Liver (tissue), 9 donors: Measurements from ENCODE around the gene PRMT6. TPM values are rescaled to one million over a fixed set of nuclear protein-coding genes. Genes with fewer than 3 reads are reported as not detected.
"Not testable (repeated sequence)": the region's sequence is repeated elsewhere in the genome, so short reads cannot be mapped to it uniquely, and the experiment has no call there.

Source experiments
- DNase-seq: peaks from one replicate; pipeline ENCODE4 v3.0.0-alpha.2; 2017; ENCODE audit warnings: low spot score
- H3K27ac ChIP-seq, 2 donors: one replicate each; pipeline ENCODE4 v1.7.0; 2013; ENCODE audit warnings: inconsistent platforms in 2 of 2, low read length in 2 of 2, control low read depth in 1 of 2, low read depth in 1 of 2, mild to moderate bottlenecking in 1 of 2
- H3K27me3 ChIP-seq, 4 donors: one replicate each; pipeline versions ENCODE4 v1.6.1 to v1.7.0; 2013; ENCODE audit warnings: low read length in 3 of 4, inconsistent platforms in 1 of 4, mild to moderate bottlenecking in 1 of 4, moderate library complexity in 1 of 4; ENCODE audit not compliant: control insufficient read depth in 4 of 4, insufficient read depth in 4 of 4
- H3K36me3 ChIP-seq, 4 donors: one replicate each; pipeline versions ENCODE4 v1.6.1 to v1.7.0; 2013; ENCODE audit warnings: low read length in 3 of 4, mild to moderate bottlenecking in 3 of 4, low read depth in 1 of 4, moderate library complexity in 1 of 4; ENCODE audit not compliant: control insufficient read depth in 4 of 4, insufficient read depth in 3 of 4
- H3K4me1 ChIP-seq, 4 donors: one replicate each; pipeline versions ENCODE4 v1.6.1 to v1.7.0; 2013; ENCODE audit warnings: low read length in 3 of 4, mild to moderate bottlenecking in 3 of 4, moderate library complexity in 1 of 4; ENCODE audit not compliant: control insufficient read depth in 4 of 4, insufficient read depth in 4 of 4
- H3K4me3 ChIP-seq, 3 donors: one replicate each; pipeline versions ENCODE4 v1.6.1 to v1.7.0; 2013; ENCODE audit warnings: low read length in 3 of 3, control low read depth in 1 of 3, low read depth in 1 of 3, mild to moderate bottlenecking in 1 of 3
- H3K9ac ChIP-seq, 2 donors: one replicate each; pipeline ENCODE4 v1.7.0; 2013; ENCODE audit warnings: low read length in 2 of 2, mild to moderate bottlenecking in 2 of 2, moderate library complexity in 2 of 2, control low read depth in 1 of 2, low read depth in 1 of 2
- H3K9me3 ChIP-seq, 4 donors: one replicate each; pipeline versions ENCODE4 v1.6.1 to v1.7.0; 2013; ENCODE audit warnings: low read length in 3 of 4; ENCODE audit not compliant: control insufficient read depth in 4 of 4
- FOXA2 ChIP-seq: IDR thresholded peaks from 2 replicates; pipeline ENCODE4 v1.6.1; 2016; ENCODE audit warnings: antibody characterized with exemption
- NR2F2 ChIP-seq: IDR thresholded peaks from 2 replicates; pipeline ENCODE4 v1.6.1; 2016; ENCODE audit warnings: antibody characterized with exemption
- SP1 ChIP-seq: IDR thresholded peaks from 2 replicates; pipeline ENCODE4 v1.6.1; 2018; ENCODE audit warnings: antibody characterized with exemption, mild to moderate bottlenecking
- TAF1 ChIP-seq: conservative IDR thresholded peaks from 2 replicates; pipeline ENCODE4 v1.6.1; 2016; ENCODE audit warnings: antibody characterized with exemption, mild to moderate bottlenecking
- YY1 ChIP-seq: IDR thresholded peaks from 2 replicates; pipeline ENCODE4 v1.6.1; 2016; ENCODE audit warnings: antibody characterized with exemption, mild to moderate bottlenecking
- WGBS: extraction: QIAGEN DNeasy Blood & Tissue Kit; methylation state at CpG from one replicate; pipeline ENCODE4 v1.1.7; 2013; 5-methylcytosine and 5-hydroxymethylcytosine counted together
- polyA plus RNA-seq, 2 donors: library from polyadenylated mRNA; stranded (reverse) in 1 of 2; unstranded in 1 of 2; fragments of 200-250 nt in 1 of 2; fragments of >200 nt in 1 of 2; fragmentation: Nextera tagmentation in 1 of 2; extraction: Ambion mirVana in 1 of 2; gene quantifications; one replicate each; pipeline versions ENCODE4 v1.2.1 to v1.2.3, GENCODE V29; 2013 to 2015
- total RNA-seq, 2 donors: library from RNA; depleted of rRNA; stranded (reverse); fragments of >200 nt; gene quantifications; one replicate each; pipeline ENCODE4 v1.2.3, GENCODE V29; 2014
- TF ChIP-seq, protein P1 (sequence below): IDR thresholded peaks from 2 replicates; pipeline ENCODE4 v1.6.1; 2016; ENCODE audit warnings: antibody characterized with exemption, mild to moderate bottlenecking
- TF ChIP-seq, protein P2 (sequence below): fragments of 150-350 bp; IDR thresholded peaks from 2 replicates; pipeline ENCODE4 v1.5.1; 2017; ENCODE audit warnings: improper control_type of control experiment, low read depth, low read length; ENCODE audit not compliant: missing input control
- TF ChIP-seq, protein P3 (sequence below): IDR thresholded peaks from 2 replicates; pipeline ENCODE4 v1.6.1; 2016; ENCODE audit warnings: antibody characterized with exemption
- donor health status: healthy.
- donor health status: healthy.
- donor health status: healthy.
- donor health status: healthy.
- donor health status: healthy.

The PRMT6 gene
- total and polyA plus RNA-seq, 4 donors: 8.5 to 15.2 (median 14.4) TPM

DNA sequence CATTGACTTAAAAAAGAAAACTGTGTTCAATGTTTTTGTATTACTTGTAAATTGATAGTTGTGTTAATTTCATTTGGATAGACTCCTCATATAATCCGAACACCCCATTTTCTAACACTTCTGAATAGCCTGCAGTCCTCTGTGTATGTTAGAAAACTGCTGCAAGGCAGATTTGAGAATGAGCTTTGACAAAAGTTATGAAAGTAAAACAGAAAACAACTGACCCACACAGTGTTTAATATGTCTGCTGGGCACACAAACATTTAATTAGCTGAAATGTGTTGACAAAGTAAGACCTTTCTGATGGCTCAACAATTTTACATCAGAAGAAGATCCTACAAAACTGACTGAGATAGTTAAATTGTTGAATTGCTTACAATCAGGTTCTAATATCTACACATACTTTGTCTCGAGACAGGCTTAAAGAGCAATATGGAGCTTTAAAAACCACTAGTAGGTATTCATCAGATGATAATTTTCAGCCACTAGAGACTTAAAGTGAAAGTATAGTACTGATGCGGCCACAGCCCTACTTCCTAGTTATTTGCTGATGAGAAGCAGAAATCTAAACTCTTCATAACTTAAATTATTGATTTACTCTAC, 40.0 kb upstream of the PRMT6 start:
- Histone ChIP-seq H3K9me3 (no peaks in the 10 kb centered on the region), H3K27me3 (no peaks in the 10 kb centered on the region), H3K4me3 (no peak overlapping the region), H3K4me1 (no peaks in the 10 kb centered on the region), H3K36me3 (no peaks in the 10 kb centered on the region), H3K27ac (no peak overlapping the region), H3K9ac (no peak overlapping the region)
- DNase-seq: no peak
- TF ChIP-seq SP1: no peak
- TF ChIP-seq, protein P1, sequence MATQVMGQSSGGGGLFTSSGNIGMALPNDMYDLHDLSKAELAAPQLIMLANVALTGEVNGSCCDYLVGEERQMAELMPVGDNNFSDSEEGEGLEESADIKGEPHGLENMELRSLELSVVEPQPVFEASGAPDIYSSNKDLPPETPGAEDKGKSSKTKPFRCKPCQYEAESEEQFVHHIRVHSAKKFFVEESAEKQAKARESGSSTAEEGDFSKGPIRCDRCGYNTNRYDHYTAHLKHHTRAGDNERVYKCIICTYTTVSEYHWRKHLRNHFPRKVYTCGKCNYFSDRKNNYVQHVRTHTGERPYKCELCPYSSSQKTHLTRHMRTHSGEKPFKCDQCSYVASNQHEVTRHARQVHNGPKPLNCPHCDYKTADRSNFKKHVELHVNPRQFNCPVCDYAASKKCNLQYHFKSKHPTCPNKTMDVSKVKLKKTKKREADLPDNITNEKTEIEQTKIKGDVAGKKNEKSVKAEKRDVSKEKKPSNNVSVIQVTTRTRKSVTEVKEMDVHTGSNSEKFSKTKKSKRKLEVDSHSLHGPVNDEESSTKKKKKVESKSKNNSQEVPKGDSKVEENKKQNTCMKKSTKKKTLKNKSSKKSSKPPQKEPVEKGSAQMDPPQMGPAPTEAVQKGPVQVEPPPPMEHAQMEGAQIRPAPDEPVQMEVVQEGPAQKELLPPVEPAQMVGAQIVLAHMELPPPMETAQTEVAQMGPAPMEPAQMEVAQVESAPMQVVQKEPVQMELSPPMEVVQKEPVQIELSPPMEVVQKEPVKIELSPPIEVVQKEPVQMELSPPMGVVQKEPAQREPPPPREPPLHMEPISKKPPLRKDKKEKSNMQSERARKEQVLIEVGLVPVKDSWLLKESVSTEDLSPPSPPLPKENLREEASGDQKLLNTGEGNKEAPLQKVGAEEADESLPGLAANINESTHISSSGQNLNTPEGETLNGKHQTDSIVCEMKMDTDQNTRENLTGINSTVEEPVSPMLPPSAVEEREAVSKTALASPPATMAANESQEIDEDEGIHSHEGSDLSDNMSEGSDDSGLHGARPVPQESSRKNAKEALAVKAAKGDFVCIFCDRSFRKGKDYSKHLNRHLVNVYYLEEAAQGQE: no peak
- TF ChIP-seq NR2F2: no peak
- TF ChIP-seq, protein P2, sequence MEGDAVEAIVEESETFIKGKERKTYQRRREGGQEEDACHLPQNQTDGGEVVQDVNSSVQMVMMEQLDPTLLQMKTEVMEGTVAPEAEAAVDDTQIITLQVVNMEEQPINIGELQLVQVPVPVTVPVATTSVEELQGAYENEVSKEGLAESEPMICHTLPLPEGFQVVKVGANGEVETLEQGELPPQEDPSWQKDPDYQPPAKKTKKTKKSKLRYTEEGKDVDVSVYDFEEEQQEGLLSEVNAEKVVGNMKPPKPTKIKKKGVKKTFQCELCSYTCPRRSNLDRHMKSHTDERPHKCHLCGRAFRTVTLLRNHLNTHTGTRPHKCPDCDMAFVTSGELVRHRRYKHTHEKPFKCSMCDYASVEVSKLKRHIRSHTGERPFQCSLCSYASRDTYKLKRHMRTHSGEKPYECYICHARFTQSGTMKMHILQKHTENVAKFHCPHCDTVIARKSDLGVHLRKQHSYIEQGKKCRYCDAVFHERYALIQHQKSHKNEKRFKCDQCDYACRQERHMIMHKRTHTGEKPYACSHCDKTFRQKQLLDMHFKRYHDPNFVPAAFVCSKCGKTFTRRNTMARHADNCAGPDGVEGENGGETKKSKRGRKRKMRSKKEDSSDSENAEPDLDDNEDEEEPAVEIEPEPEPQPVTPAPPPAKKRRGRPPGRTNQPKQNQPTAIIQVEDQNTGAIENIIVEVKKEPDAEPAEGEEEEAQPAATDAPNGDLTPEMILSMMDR: no peak
- TF ChIP-seq, protein P3, sequence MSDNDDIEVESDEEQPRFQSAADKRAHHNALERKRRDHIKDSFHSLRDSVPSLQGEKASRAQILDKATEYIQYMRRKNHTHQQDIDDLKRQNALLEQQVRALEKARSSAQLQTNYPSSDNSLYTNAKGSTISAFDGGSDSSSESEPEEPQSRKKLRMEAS: no peak
- WGBS: 68% methylated on average over 3 of the region's 3 CpGs

DNA sequence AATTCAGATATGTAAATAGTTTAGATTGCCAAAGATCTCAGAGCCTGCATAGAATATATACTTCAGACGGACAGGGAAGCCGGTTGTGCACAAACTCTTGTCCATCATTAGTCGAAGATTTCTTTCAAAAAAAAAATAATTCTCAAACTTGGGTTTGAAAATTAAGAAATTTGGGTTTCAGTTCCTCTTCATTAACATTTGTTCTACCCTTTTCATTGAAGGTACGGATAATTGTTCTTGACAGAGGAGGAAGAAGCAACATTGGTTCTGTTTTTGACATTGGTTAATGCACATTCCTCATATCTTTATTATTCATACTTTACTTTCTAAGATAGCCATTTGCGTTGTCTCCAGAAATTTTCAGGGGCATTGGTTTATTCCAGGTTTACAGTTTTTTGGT, 38.0 kb upstream of the PRMT6 start:
- 71% methylated on average over 5 of the region's 5 CpGs for WGBS
- TF ChIP-seq FOXA2 (no peak), TAF1 (no peak)

DNA sequence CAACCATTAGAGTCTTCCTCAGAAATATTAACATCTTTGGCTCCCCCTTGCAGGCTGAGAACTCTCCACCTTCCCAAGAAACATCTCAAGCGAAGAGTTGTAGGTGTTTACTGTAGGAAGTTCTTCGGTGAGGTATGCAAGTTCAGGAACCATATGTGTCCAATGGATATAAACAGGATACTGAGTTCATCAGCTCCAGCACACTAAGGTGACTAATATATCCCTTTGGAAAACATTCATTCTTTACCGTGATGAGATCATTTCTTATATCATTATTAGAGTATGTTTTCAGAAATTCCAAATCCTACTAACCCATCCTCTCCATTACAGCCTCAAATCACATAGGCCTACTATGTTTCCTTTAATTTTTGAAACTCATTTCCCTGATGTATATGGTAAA, 37.3 kb upstream of the PRMT6 start:
- H3K9ac ChIP-seq: no peak overlapping the region
- H3K4me1 ChIP-seq: no peaks in the 10 kb centered on the region
- DNase-seq: no peak
- H3K36me3 ChIP-seq: no peaks in the 10 kb centered on the region
- no peaks in the 10 kb centered on the region for H3K27me3 ChIP-seq
- H3K9me3 ChIP-seq: no peaks in the 10 kb centered on the region
- no peak overlapping the region for H3K27ac ChIP-seq
- WGBS: 82% methylated on average over 3 of the region's 3 CpGs
- TF ChIP-seq YY1: no peak
- no peak overlapping the region for H3K4me3 ChIP-seq

More for the DNA sequence above, 38.0 kb upstream of the PRMT6 start:
- Histone ChIP-seq H3K27me3 (no peaks in the 10 kb centered on the region), H3K4me3 (no peak overlapping the region), H3K27ac (no peak overlapping the region), H3K36me3 (no peaks in the 10 kb centered on the region), H3K9me3 (no peaks in the 10 kb centered on the region), H3K9ac (no peak overlapping the region), H3K4me1 (no peaks in the 10 kb centered on the region)
- DNase-seq: no peak

DNA sequence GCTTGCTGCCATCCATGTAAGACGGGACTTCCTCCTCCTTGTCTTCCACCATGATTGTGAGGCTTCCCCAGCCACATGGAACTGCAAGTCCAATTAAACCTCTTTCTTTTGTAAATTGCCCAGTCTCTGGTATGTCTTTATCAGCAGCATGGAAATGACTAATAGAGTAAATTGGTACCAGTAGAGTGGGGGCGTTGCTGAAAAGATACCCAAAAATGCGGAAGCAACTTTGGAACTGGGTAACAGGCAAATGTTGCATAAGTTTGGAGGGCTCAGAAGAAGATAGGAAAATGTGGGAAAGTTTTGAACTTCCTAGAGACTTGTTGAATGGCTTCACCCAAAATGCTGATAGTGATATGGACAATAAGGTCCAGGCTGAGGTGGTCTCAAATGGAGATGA, 17.6 kb upstream of the PRMT6 start:
- 83% methylated on average over 3 of the region's 3 CpGs for WGBS
- not testable (repeated sequence) for H3K27me3 ChIP-seq, H3K4me3 ChIP-seq, H3K36me3 ChIP-seq, DNase-seq, H3K9ac ChIP-seq, H3K4me1 ChIP-seq, H3K9me3 ChIP-seq, H3K27ac ChIP-seq

DNA sequence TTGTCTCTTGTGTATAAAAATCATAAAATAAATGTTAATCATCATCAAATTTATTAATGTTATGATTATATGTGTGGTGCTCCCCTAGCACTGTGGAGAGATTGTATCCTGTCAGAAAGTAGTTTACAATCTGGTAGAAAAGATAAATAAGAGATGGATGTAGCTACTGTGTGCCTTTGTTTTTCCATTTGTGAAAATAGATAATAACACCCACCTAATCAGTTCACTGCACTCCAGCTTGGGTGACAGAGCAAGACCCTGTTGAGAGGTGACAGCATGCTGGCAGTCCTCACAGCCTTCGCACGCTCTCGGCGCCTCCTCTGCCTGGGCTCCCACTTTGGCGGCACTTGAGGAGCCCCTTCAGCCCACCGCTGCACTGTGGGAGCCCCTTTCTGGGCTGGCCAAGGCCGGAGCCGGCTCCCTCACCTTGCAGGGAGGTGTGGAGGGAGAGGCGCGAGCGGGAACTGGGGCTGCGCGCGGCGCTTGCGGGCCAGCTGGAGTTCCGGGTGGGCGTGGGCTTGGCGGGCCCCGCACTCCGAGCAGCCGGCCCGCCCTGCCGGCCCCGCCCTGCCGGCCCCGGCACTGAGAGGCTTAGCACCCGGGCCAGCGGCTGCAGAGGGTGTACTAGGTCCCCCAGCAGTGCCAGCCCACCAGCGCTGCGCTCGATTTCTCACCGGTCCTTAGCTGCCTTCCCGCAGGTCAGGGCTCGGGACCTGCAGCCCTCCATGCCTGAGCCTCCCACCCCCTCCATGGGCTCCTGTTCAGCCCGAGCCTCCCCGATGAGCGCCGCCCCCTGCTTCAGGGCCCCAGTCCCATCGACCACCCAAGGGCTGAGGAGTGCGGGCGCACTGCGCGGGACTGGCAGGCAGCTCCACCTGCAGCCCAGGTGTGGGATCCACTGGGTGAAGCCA, 11.9 kb upstream of the PRMT6 start:
- H3K9me3 ChIP-seq, DNase-seq, H3K9ac ChIP-seq, H3K27me3 ChIP-seq, H3K36me3 ChIP-seq, H3K4me1 ChIP-seq, H3K27ac ChIP-seq, H3K4me3 ChIP-seq: not testable (repeated sequence)
- WGBS: 95% methylated on average over 44 of the region's 44 CpGs
